Mesendoderm (in vitro differentiated cells): ENCODE measurements around the gene MGST3.

ENCODE experiments used
- DNase-seq: peaks from one replicate; pipeline ENCODE4 v3.0.0; 2013
- H2AK5ac ChIP-seq: 2 replicates; pipeline ENCODE4 v1.6.1; 2013; ENCODE audit warnings: low read length, inconsistent platforms
- H2BK120ac ChIP-seq: 2 replicates; pipeline ENCODE4 v1.6.1; 2013; ENCODE audit warnings: low read depth, mild to moderate bottlenecking, low read length, moderate library complexity, mixed read lengths
- H2BK15ac ChIP-seq: replicated peaks from 2 replicates; pipeline ENCODE4 v1.6.1; 2013; ENCODE audit warnings: low read depth, mild to moderate bottlenecking, moderate library complexity
- H2BK5ac ChIP-seq: 2 replicates; pipeline ENCODE4 v1.6.1; 2013; ENCODE audit warnings: low read length, inconsistent platforms
- H3K18ac ChIP-seq: 2 replicates; pipeline ENCODE4 v1.6.1; 2013; ENCODE audit warnings: mild to moderate bottlenecking, low read length, mixed read lengths
- H3K23ac ChIP-seq: one replicate; pipeline ENCODE4 v1.6.1; 2013; ENCODE audit warnings: low read length
- H3K27ac ChIP-seq: 2 replicates; pipeline ENCODE4 v1.5.1; 2013; ENCODE audit warnings: low read depth, mild to moderate bottlenecking, inconsistent platforms, low read length, moderate library complexity
- H3K27me3 ChIP-seq: 2 replicates; pipeline ENCODE4 v1.6.1; 2013; ENCODE audit warnings: low read length, control low read depth, mild to moderate bottlenecking, inconsistent platforms; ENCODE audit not compliant: insufficient read depth, poor library complexity
- H3K36me3 ChIP-seq: 2 replicates; pipeline ENCODE4 v1.6.1; 2013; ENCODE audit warnings: low read length, inconsistent platforms; ENCODE audit not compliant: control insufficient read depth, insufficient read depth
- H3K4ac ChIP-seq: one replicate; pipeline ENCODE4 v1.6.1; 2013; ENCODE audit warnings: low read depth, mild to moderate bottlenecking, low read length, moderate library complexity
- H3K4me1 ChIP-seq: 2 replicates; pipeline ENCODE4 v1.6.1; 2013; ENCODE audit warnings: low read depth, low read length, inconsistent platforms; ENCODE audit not compliant: control insufficient read depth
- H3K4me2 ChIP-seq: 2 replicates; pipeline ENCODE4 v1.6.1; 2013; ENCODE audit warnings: low read length
- H3K4me3 ChIP-seq: 2 replicates; pipeline ENCODE4 v1.5.1; 2013; ENCODE audit warnings: mild to moderate bottlenecking, low read length
- H3K56ac ChIP-seq: one replicate; pipeline ENCODE4 v1.6.1; 2013; ENCODE audit warnings: low read length
- H3K79me1 ChIP-seq: 2 replicates; pipeline ENCODE4 v1.6.1; 2013; ENCODE audit warnings: low read length, inconsistent platforms
- H3K79me2 ChIP-seq: 2 replicates; pipeline ENCODE4 v1.6.1; 2013; ENCODE audit warnings: mild to moderate bottlenecking, low read length; ENCODE audit not compliant: control insufficient read depth, insufficient read depth
- H3K9ac ChIP-seq: 2 replicates; pipeline ENCODE4 v1.6.1; 2013; ENCODE audit warnings: low read length, inconsistent platforms
- H4K5ac ChIP-seq: one replicate; pipeline ENCODE4 v1.6.1; 2013; ENCODE audit warnings: low read length
- H4K8ac ChIP-seq: one replicate; pipeline ENCODE4 v1.6.1; 2013; ENCODE audit warnings: low read depth, mild to moderate bottlenecking, control low read depth, low read length, moderate library complexity
- WGBS: extraction: QIAGEN DNeasy Blood & Tissue Kit; methylation state at CpG from one replicate; pipeline ENCODE4 v1.1.7; 2013; ENCODE audit warnings: low lambda C conversion rate, missing lambda C conversion rate; ENCODE audit not compliant: insufficient coverage; ENCODE audit errors: extremely low coverage; 5-methylcytosine and 5-hydroxymethylcytosine counted together

The MGST3 gene

GRCh38 chr1:165619647-165620151 lies 11.3 kb upstream of the MGST3 start:
- Histone ChIP-seq H2AK5ac (no peak overlapping the region), H3K23ac (no peak overlapping the region), H4K8ac (no peak overlapping the region), H3K79me1 (no peaks in the 10 kb centered on the region), H3K4me2 (no peak overlapping the region), H4K5ac (no peak overlapping the region), H2BK15ac (no peak overlapping the region), H2BK120ac (no peak overlapping the region), H3K79me2 (no peaks in the 10 kb centered on the region), H3K18ac (no peak overlapping the region), H2BK5ac (no peak overlapping the region), H3K27me3 (no peaks in the 10 kb centered on the region), H3K56ac (no peak overlapping the region), H3K9ac (no peak overlapping the region), H3K27ac (no peak overlapping the region), H3K36me3 (no peaks in the 10 kb centered on the region), H3K4me1 (no peaks in the 10 kb centered on the region), H3K4me3 (no peak overlapping the region), H3K4ac (no peak overlapping the region)
- no peak for DNase-seq
- WGBS, result no CpG with 5 or more reads among the region's 1 CpG

DNA sequence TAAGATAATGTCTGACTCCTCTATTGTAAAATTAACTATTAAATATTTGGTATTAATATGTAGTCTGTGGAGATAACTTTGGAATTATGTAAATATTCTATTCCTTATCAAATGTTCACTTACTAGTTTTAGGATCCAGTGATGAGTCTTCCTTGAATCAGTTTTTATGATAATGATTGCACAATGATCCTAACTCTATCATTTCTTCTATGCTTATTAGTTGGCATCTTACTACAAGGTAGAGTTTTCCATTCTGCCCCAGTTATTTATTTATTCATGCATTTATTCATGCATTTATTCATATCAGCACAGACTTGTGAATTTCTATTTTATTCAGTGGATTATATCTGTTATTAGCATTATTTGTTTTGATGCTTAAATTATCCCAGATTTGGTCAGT lies 7.4 kb upstream of the MGST3 start:
- Histone ChIP-seq H3K27ac (no peak overlapping the region), H2BK5ac (no peak overlapping the region), H3K18ac (no peak overlapping the region), H4K5ac (no peak overlapping the region), H3K4ac (no peak overlapping the region), H3K79me2 (no peaks in the 10 kb centered on the region), H2BK15ac (no peak overlapping the region), H3K9ac (no peak overlapping the region), H2BK120ac (no peak overlapping the region), H3K79me1 (no peaks in the 10 kb centered on the region), H2AK5ac (no peak overlapping the region), H3K27me3 (no peaks in the 10 kb centered on the region), H3K36me3 (no peaks in the 10 kb centered on the region), H3K56ac (no peak overlapping the region), H3K23ac (no peak overlapping the region), H3K4me1 (no peaks in the 10 kb centered on the region), H3K4me2 (no peak overlapping the region), H3K4me3 (no peak overlapping the region), H4K8ac (no peak overlapping the region)
- DNase-seq, result no peak

GRCh38 chr1:165624441-165624840 lies 6.6 kb upstream of the MGST3 start:
- H2AK5ac ChIP-seq, result no peak overlapping the region
- no CpG with 5 or more reads among the region's 4 CpGs for WGBS
- H2BK120ac ChIP-seq, result no peak overlapping the region

GRCh38 chr1:165628147-165628822 lies 2.7 kb upstream of the MGST3 start:
- no peak for DNase-seq
- H2BK5ac ChIP-seq, result no peak overlapping the region
- no peak overlapping the region for H2AK5ac ChIP-seq
- no peak overlapping the region for H3K4me3 ChIP-seq
- H3K4me1 ChIP-seq, result peaks cover 2% of the 10 kb centered on the region
- H3K18ac ChIP-seq, result no peak overlapping the region
- H3K4ac ChIP-seq, result no peak overlapping the region
- no peak overlapping the region for H2BK15ac ChIP-seq
- H3K79me1 ChIP-seq, result no peaks in the 10 kb centered on the region
- no peaks in the 10 kb centered on the region for H3K27me3 ChIP-seq
- no peak overlapping the region for H3K23ac ChIP-seq
- no peak overlapping the region for H2BK120ac ChIP-seq
- no peak overlapping the region for H3K56ac ChIP-seq
- no CpG with 5 or more reads among the region's 6 CpGs for WGBS
- H3K79me2 ChIP-seq, result no peaks in the 10 kb centered on the region
- H3K9ac ChIP-seq, result no peak overlapping the region
- H3K27ac ChIP-seq, result no peak overlapping the region
- no peak overlapping the region for H4K5ac ChIP-seq
- no peak overlapping the region for H4K8ac ChIP-seq
- no peak overlapping the region for H3K4me2 ChIP-seq
- no peaks in the 10 kb centered on the region for H3K36me3 ChIP-seq

More at GRCh38 chr1:165624441-165624840, 6.6 kb upstream of the MGST3 start:
- Histone ChIP-seq H4K5ac (no peak overlapping the region), H2BK5ac (no peak overlapping the region), H3K79me2 (no peaks in the 10 kb centered on the region), H2BK15ac (no peak overlapping the region), H3K18ac (no peak overlapping the region), H3K4me2 (no peak overlapping the region), H3K79me1 (no peaks in the 10 kb centered on the region), H3K36me3 (no peaks in the 10 kb centered on the region), H4K8ac (no peak overlapping the region), H3K56ac (no peak overlapping the region), H3K9ac (no peak overlapping the region), H3K4me3 (no peak overlapping the region), H3K23ac (no peak overlapping the region), H3K27me3 (no peaks in the 10 kb centered on the region), H3K4ac (no peak overlapping the region), H3K4me1 (no peaks in the 10 kb centered on the region), H3K27ac (no peak overlapping the region)
- no peak for DNase-seq

DNA sequence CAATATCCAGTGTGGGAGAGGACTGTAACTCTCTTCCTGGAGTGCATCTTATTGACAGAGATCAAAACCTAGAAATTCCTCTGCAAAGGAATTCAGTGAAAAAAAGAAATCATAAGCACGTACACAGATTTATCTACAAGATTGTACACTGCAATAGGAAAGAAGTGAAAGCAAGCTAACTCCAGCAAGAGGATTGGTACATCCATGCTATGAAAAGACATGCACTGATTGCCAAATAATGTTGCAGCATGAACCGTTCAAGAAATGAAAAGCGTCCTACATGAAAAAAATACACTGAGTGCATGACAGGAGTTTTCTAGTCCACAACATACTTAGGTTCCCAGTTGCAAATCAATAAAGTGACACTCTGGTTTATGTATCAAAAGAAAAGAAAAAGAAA lies 1.9 kb upstream of the MGST3 start:
- no peak overlapping the region for H3K23ac ChIP-seq
- no peak overlapping the region for H3K18ac ChIP-seq
- peaks cover 1% of the 10 kb centered on the region for H3K79me1 ChIP-seq
- no peak overlapping the region for H2BK120ac ChIP-seq
- no peak overlapping the region for H2BK15ac ChIP-seq
- no peak overlapping the region for H2BK5ac ChIP-seq
- no peaks in the 10 kb centered on the region for H3K79me2 ChIP-seq
- H3K9ac ChIP-seq, result no peak overlapping the region
- H4K5ac ChIP-seq, result no peak overlapping the region
- H3K56ac ChIP-seq, result no peak overlapping the region
- H3K27me3 ChIP-seq, result no peaks in the 10 kb centered on the region
- WGBS, result no CpG with 5 or more reads among the region's 3 CpGs
- H3K4me2 ChIP-seq, result no peak overlapping the region
- H3K4ac ChIP-seq, result no peak overlapping the region
- H2AK5ac ChIP-seq, result no peak overlapping the region
- DNase-seq, result no peak
- H3K4me3 ChIP-seq, result no peak overlapping the region
- H3K4me1 ChIP-seq, result peaks cover 2% of the 10 kb centered on the region
- no peak overlapping the region for H4K8ac ChIP-seq
- H3K36me3 ChIP-seq, result no peaks in the 10 kb centered on the region
- no peak overlapping the region for H3K27ac ChIP-seq
